AG04449 (cell line): ENCODE measurements around the gene RACGAP1.

Experiments
- CTCF ChIA-PET: fragments of 350-600 bp; formaldehyde crosslinking; extraction: SDS; loops from one replicate; lab custom pipeline; 2021; ENCODE audit warnings: antibody characterized with exemption; lab: Yijun Ruan, JAX
- POLR2A ChIA-PET: fragments of 400-600, 350-600 bp; formaldehyde crosslinking; extraction: SDS; loops from one replicate; lab custom pipeline; 2020; ENCODE audit warnings: antibody characterized with exemption, inconsistent platforms; lab: Yijun Ruan, JAX
- DNase-seq: peaks from one replicate; pipeline ENCODE4 v3.0.0-alpha.2; 2010; ENCODE audit warnings: low read depth, low spot score
- H3K4me3 ChIP-seq: 2 replicates; pipeline ENCODE4 v1.5.1; 2011; ENCODE audit warnings: low read depth, mild to moderate bottlenecking, control low read depth, low read length
- CTCF ChIP-seq: IDR thresholded peaks from one replicate; pipeline ENCODE4 v1.5.1; 2011; ENCODE audit warnings: mild to moderate bottlenecking, moderate library complexity, low read length, control low read depth, inconsistent platforms; ENCODE audit not compliant: insufficient read depth; ENCODE audit errors: missing control alignments

Gene RACGAP1

GRCh38 chr12:49951411-49952240 is 73.7 kb downstream of the RACGAP1 start:
- ChIA-PET CTCF (interaction anchor here (1.0 to 4.0 kb wide), 3 partner anchors 14 to 118 kb away, joined by 3 to 10 read pairs (median 4); no protein-coding TSS in a partner anchor), POLR2A (no interaction called here)
- DNase-seq = no peak
- no peak for TF ChIP-seq CTCF
- H3K4me3 ChIP-seq = no peak overlapping the region

- POLR2A ChIA-PET = interaction anchor here (0.6 kb wide), 1 partner anchor 178 kb away, joined by 3 read pairs; no protein-coding TSS in a partner anchor
- H3K4me3 ChIP-seq = no peak within 1 kb of the TSS
- TF ChIP-seq CTCF = no peak
- CTCF ChIA-PET = interaction anchor here (1.5 to 6.7 kb wide), 3 partner anchors 10 to 18 kb away, joined by 3 to 173 read pairs (median 95); no protein-coding TSS in a partner anchor
- DNase-seq = no peak
Measured at GRCh38 chr12:49950273-49951251, 74.7 kb downstream of the RACGAP1 start, which contains the start of gene AQP2. TSS of gene AQP2 (plus strand) at chr12:49950737. CDS start at chr12:49950831, 94 bp downstream.

- no peak for TF ChIP-seq CTCF
- no peak overlapping the region for H3K4me3 ChIP-seq
- ChIA-PET CTCF (interaction anchor here (1.0 to 6.7 kb wide), 7 partner anchors 9 to 140 kb away, joined by 3 to 173 read pairs (median 5); no protein-coding TSS in a partner anchor), POLR2A (interaction anchor here (1.5 kb wide), 1 partner anchor 11 kb away, joined by 3 read pairs; the partner anchor contains the start of gene AQP5)
- no peak for DNase-seq
Measured at GRCh38 chr12:49949866-49950265, 75.4 kb downstream of the RACGAP1 start.

GRCh38 chr12:49948866-49949845 is 76.1 kb downstream of the RACGAP1 start:
- ChIA-PET POLR2A (interaction anchor here (1.5 kb wide), 1 partner anchor 12 kb away, joined by 3 read pairs; the partner anchor contains the start of gene AQP5), CTCF (interaction anchor here (1.0 to 6.7 kb wide), 9 partner anchors 10 to 141 kb away, joined by 3 to 173 read pairs (median 5); no protein-coding TSS in a partner anchor)
- TF ChIP-seq CTCF = no peak

GRCh38 chr12:49947593-49948226 is 77.6 kb downstream of the RACGAP1 start:
- no peak overlapping the region for H3K4me3 ChIP-seq
- TF ChIP-seq CTCF = no peak
- ChIA-PET CTCF (interaction anchor here (0.8 to 6.7 kb wide), 9 partner anchors 10 to 107 kb away, joined by 3 to 173 read pairs (median 6); partner anchors contain the start of gene AQP5), POLR2A (no interaction called here)
- DNase-seq = no peak

More at GRCh38 chr12:49948866-49949845, 76.1 kb downstream of the RACGAP1 start:
- no peak overlapping the region for H3K4me3 ChIP-seq
- DNase-seq = no peak
